HuH-7 (cell line): Measurements from ENCODE around the gene TF.

ENCODE experiments used
- DNase-seq: peaks from one replicate; pipeline ENCODE4 v3.0.0; 2011; ENCODE audit warnings: low spot score

Gene TF

DNA sequence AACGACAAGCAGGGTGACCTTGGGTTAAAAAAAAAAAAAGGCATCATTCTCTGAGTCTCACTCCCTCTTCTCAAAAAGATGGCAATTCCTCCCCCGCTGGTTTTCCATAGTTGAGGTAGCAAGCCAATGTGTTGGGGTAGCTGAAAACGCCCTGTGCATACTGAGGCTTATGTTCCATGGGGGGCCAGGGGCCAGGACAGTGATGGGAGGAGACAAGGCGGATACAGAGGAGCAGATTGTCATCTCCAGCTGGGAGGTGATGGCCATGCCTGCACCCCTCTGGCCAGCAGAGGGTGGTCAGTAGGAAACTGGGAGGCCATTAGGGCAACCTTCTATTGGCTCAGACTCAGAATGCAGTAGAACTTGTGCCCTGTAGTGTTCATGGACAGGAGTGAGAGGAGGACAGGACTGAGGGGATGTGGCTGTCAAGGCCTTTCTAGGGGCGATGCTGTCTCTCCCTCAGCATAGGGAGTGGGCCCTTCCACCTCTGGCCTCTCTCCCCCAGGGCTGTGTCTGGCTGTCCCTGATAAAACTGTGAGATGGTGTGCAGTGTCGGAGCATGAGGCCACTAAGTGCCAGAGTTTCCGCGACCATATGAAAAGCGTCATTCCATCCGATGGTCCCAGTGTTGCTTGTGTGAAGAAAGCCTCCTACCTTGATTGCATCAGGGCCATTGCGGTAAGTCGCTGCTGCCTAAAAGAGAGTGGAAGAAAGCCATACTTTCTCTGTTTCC is 1.9 kb downstream of the TF start:
- DNase-seq: no peak

DNA sequence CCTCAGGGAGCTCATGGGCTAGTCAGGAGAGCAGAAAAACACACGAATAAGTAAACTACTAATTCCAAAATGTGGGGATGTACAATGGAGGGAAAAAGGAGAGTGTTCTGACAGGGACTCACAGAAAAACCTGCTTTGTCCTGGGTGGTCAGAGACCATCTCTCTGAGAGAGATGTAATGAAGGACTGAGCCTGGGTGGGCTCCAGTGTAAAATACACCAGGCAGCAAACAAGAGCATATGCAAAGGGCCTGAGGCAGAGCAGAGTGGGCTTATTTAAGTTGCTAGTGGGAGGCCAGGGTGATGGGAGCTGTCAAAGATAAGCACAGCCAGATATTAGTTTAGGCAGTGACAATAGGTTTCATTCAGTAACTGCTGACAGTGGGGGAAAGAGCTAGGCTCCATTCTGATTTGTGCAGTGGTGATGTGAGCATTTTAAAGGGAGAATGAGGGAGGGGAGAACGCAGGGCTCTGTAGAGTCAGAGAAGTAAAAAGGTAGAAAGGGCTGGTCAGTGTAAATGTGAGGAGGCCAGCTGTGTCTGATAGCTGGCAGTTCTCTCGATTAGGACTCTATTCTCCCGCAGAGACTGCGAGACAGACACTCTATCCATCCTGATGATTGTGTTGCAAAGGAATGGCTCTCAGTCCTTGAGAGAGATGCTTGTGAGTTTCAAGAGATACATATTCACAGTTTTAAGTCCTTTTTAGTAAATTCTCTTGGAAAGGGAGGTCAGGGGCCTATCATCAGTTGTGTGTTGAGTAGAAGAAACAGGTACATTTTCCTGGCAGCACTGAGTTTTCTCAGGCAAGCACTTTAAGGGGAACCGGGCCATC is 3.5 kb downstream of the TF start:
- DNase-seq: no peak

DNA sequence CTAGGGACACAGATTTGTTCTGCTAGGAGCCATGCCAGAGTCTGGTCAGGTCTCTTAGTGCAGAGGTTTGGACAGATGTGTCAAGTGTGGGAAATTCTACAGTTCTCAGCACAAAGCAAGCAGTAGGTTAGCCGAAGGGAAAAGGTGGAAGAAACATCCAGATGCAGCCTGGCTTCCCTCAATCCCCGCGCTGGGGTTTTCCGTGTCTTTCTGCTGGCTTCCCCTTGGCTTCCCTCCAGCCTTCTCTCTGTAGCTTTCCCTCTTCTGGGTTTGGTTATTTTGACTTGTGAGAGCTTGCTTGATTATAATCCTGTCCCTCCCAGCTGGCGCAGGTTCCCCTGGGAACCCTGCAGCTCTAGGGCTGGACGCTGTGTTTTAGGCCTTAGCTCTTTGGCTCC is 4.1 kb downstream of the TF start:
- no peak for DNase-seq

DNA sequence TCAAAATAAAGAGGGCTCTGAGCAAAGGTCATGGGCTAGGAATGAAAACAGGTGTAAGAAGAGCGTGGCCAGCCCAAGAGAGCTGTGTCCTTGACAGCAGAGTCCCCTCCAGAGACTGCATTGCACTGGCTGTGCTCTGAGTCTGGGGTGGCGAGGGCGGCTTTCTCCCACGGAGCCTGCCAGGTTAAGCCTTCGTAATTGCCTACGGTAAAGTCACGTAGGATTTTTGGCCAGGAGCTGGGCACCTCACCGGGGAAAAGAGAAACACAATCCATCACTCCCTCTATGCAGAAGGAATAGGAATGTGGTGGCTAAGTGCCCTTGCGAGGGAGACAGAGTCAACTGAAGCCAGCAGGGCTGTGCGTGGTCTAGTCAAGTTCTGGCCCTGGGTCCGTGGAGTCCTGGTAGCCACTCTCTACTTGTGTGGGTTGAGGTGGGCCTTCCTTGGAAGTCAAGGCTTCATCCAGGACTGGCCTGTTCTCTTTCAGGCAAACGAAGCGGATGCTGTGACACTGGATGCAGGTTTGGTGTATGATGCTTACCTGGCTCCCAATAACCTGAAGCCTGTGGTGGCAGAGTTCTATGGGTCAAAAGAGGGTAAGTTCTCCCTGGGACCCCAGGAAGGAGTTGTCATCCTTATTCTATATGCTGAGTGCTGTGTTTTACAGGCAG is 7.0 kb downstream of the TF start:
- no peak for DNase-seq

DNA sequence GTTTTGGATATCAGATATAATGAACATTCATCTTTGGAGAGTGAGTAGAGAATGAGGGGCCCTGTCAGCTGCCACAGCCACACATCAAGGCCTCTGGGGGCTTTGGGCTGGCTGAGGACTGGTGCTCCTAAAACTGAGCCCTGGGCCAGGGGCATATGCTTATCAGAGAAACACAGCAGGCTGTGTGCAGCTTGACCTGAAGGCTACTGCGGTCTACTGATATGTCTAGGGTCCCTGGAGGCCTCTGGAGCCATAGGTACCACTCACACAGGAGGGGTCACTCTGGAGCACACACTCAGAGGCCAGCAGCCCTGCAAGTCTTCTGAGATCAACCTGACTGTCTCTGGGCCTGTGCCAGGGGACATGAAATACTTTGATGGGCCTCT is 7.6 kb downstream of the TF start:
- DNase-seq: no peak

DNA sequence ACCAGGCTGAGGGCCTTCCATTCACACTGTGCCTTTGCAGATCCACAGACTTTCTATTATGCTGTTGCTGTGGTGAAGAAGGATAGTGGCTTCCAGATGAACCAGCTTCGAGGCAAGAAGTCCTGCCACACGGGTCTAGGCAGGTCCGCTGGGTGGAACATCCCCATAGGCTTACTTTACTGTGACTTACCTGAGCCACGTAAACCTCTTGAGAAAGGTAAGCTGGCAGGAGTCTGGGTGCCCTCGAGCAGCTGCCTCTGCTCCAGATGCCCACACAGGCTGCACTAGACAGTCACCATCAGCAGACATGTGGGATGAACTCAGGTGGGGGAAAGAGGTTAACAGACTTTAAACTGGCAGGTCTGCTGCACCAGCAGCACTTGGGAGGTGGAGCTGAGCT is 8.3 kb downstream of the TF start:
- DNase-seq: no peak

DNA sequence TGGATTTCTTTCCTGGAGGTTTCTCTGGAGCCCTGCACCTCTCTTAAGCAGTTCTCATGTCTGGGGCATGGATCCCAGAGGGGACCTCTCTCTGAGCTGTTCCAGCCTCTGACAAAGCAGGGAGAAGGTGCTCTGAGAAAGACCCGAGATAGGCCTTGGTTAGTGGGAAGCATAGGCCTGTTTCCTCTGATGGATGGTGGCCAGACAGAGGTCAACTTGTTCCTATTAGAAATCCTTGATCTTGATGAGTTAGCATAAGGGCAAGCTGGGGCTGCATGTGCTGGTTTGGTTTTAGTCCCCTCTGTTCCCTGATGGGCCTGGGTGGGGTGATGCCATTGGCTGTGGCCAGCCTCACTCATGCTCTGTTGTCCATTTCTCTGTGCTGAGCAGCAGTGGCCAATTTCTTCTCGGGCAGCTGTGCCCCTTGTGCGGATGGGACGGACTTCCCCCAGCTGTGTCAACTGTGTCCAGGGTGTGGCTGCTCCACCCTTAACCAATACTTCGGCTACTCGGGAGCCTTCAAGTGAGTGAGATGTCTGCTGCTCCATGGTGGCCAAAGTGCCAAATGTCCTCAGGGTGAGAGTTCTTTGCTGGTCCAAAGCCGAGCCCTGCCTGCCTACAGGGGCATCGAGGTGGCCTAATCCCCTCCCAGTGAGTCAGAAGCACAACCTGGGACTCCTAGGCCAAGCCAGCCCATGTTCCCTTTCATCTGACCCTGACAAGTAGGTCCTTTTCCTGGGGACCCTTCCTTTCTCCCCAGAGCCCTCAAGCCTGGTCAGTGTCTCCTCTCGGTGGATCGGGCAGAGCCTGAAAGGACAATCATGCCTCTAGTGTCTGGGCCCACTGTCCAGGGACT is 9.0 kb downstream of the TF start:
- DNase-seq: no peak

DNA sequence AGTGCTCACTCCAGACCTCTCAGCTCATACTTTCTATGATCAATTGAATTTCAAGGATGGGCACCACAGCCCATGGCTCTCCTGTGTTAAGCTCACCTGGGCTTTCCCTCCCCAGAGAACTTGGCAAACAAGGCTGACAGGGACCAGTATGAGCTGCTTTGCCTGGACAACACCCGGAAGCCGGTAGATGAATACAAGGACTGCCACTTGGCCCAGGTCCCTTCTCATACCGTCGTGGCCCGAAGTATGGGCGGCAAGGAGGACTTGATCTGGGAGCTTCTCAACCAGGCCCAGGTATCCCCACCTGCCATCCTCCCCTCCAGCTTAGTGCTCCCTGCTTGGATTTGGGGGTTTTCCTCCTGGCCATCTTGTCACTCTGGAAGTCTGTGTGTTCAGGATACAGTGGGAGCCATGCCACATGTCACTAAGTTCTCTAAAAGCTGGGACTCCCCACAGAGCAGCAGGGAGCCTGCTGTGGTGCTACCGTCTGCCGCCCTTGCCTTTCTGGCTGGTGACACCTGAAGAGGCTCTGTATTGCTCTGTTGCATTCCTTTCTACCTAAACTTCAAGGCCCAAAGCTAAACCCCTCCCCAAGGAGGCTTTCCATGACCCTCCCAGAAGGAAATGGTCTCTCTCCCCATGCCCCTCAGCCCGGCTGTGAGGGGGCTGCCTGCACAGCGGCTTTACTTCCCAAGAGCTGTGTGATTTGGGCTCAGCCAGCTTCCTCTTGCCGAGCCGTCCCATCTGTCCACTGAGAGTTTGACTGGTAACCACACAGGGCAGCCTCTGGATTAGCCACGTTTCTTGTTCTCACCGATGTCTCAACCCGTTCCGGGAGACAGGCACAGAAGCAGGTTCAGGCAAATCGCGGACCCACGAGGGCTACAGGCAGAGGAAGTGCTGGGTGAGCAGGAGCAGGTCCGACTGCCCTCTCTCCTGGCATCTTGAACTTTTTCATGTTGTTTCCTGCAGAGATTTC is 10.8 kb downstream of the TF start:
- DNase-seq: no peak

DNA sequence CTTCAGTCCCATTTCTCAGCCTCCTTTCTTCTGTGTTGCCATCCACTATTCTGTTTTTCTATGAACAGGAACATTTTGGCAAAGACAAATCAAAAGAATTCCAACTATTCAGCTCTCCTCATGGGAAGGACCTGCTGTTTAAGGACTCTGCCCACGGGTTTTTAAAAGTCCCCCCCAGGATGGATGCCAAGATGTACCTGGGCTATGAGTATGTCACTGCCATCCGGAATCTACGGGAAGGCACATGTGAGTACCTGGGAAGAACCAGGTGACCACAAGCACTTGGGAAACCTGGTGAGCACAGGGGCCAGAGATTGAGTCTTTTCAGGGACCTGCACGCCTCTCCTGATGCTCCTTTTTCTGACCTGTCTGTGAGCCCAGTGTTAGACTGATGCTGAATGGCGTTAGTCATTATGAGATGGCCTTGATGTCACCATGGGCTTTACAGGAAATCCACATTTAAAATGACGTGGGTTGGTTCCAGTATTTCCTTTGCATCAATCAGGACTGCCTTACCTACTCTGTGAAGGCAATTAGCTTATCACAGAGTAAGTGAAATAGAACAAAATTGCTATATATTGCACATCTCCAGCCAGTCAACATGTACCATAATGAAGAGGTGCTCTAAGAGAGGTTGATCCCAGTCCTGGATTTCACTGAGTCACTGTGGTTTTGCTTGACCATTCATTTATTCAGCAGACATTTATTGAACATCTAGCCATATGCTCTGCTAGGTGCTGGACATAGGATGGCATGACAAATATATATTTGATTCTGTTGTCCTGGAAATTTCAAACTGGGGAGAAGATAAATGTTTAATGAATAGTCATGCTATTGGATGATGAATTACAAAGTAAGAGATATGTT is 11.7 kb downstream of the TF start:
- no peak for DNase-seq

DNA sequence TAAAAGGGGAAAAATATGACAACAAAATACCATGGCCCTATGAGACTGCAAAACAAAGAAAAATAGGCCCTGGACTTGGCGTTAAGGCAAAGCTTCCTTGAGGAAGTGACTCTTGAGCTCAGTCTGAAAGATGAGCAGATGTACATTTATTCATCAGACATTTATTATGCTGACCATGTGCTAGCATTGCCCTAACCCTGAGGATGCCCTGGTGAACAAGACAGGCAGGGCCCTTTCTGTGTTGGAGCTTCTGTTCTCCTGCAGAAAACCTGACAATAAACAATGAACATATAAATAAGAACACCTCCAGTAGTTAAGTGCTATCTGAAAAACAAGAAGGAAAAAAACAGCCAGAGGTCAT is 12.4 kb downstream of the TF start:
- DNase-seq: no peak

DNA sequence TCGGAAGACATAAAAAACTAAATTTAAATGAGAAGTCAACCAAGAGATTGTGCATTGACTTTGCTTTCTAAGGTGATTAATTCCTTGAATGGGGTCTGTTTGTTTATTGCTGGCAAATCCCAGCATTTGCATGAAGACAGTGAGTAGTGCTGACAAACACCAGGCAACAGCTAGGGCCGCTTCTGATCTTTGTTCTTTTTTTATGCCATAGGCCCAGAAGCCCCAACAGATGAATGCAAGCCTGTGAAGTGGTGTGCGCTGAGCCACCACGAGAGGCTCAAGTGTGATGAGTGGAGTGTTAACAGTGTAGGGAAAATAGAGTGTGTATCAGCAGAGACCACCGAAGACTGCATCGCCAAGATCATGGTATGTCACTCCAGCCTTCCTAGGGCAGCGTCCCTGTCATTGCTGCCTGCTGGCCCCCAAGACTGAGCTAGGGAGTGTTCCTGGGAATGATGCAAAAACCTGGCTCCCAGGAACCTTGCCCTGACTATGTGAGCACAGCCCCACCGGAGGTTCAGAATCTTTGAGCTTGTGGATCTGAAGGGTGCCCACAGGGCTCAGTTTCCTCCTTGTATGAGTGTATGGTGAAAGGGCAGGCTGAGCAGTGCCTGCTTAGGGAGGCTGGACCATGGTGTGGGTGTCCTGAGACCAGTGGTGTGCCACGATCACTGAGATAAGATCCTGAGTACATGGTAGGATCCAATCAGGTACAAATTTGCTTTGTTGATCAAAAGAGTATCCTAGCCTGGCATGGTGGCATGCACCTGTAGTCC is 13.0 kb downstream of the TF start:
- no peak for DNase-seq

DNA sequence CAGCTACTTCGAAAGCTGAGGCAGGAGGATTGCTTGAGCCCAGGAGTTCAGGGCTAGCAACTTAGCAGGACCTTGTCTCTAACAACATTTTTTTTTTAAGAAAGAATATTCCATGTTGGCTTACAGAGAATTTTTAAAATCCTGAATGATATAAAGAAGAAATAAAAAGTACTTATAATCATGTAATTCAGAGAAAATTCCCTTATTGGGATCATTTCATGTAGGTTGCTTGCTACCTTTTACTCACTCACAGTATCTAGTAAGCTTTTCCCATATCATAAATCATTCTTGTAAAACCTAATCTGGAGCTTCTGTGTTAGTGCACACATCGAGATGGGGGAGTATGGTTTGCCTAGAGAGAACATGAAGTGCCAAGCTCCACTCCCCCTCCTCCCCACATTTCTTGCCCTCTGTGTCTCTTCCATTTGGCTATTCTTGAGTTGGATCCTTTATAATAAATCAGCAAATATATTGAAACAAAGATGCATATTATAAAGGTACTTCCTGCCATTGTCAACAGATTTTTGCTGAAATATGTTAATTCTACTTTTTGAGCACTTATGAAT is 13.6 kb downstream of the TF start:
- no peak for DNase-seq

DNA sequence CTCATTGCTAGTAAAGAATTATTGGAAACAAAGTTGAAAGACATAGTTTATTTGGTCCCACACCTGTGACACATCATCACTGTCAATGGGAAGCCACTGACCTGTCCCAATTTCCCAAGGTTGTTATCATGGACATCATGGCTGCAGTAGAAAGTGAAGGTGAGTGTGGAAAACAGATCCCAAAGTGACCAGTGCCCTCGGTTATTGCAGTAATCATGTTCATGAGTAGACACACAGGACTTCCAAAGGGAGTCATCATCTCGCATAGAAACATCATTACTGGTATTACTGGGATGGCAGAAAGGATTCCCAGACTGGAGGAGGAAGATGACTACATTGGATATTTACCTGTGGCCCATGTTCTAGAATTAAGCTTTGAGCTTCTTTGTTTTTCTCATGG is 14.7 kb downstream of the TF start:
- DNase-seq: no peak

DNA sequence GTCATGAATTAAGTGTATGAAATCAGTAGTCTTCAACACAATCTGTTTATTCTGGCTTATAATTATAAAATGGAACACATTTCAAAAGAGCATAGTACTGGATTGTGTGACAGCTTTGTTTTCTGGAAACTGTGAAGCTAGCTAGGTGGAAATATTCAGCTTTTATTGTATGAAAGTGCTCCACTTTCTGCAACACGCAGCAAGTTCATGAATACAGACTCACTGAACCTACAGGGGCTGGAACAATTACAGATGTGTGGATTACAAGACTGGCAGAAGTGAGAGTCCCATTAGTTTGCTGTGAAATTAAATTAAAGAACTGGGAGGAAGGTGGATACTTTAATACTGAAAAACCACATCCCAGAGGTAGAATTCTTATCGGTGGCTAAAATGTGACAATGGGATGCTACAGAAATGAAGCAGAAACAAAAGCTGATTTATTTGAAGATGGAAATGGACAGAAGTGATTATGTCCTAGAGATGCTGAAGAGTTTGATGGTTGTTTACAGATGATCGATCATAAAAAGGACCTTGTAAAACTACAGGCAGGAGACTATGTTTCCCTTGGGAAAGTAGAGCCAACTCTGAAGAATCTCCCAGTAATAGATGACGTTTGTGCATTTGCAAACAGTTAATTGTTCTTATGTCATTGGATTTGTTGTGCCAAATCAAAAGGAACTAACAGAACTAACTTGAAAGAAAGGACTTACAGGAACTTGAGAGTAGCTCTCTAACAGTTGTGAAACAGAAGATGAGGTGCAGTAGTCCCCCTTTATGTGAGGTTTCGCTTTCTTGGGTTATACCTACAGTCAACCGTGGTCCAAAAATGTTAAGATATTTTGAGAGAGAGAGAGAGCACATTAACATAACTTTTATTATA is 15.7 kb downstream of the TF start:
- DNase-seq: no peak

DNA sequence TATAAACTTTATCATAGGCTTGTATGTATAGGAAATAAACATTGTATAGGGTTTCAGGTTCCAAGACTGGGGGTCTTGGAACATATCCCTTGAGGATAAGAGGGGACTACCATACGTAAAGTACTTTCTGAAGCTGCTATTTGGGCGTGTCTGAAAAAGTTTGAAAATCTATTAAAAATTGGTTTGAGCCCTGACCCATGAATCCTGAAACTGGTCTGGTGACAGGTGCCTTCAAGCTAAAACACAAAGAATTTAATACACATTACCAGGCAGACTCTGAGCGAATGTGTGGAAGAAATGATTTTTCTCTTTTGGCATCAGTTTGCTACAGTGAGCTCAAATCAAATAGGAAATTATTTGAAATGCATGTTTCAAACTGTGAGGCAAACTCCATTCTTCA is 16.3 kb downstream of the TF start:
- DNase-seq: no peak

DNA sequence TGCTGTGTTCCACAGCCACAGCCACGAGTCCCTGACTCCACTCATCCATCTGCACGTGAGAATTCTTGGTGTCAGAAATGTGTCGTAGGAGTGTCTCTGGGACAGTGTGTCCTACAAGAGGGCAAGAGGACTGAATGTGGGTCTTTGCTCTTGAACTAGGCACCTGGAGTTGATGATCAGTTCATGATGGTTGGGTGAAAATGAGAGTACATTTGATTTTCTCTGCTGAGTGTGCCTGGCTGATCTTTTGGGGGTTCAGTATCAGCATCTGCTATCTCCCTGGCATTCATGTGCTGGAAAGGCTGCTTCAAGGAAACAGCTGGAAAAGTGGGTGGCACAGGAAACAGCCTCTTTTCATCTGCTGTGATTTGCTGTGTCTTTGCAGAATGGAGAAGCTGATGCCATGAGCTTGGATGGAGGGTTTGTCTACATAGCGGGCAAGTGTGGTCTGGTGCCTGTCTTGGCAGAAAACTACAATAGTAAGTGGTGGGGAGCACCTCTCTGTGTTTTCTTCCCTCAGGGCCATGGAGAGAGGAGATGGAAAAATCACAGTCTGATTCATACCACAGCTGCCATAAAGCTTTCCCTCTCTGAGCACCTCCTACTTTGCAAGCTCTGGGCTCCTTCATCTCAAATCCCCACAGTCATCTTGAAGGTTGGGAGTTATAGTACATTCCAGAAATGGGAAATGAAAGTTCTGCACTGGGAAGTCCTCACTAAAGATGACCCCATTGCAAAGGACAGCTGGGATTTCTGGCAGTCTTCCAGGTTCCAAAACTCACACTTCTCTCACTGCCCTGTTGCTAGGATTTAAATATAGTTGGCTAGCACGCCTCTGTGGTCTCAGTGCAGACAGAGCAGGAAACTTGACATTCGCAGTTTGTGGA is 17.8 kb downstream of the TF start:
- DNase-seq: no peak

DNA sequence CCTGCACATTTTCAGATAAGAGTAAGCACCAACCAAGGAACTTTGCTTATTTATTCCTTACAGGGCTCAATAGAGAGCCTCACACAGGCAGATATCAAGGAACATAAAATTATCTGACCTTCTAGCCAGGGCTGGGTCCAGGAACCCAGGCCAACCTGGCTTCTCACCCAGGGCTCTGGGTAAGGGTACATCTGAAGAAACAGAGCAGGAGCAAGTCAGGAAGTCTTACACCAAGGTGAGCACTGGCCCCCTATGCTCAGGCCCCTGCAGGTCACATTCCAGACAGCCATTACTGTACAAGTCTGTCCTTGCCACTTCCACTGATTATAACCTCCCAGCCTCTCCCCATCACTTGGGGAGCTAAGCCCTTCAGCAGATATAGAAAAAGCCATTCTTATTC is 19.1 kb downstream of the TF start:
- no peak for DNase-seq
